Suppressor macrophage (primary cell): Measurements from ENCODE around the gene CDH23.

ENCODE experiments used
- DNase-seq, 4 experiments: peaks; one replicate each; pipeline ENCODE4 v3.0.0-alpha.2; 2020 to 2022

Gene CDH23

GRCh38 chr10:71727738-71728737 is 331.3 kb downstream of the CDH23 start:
- DNase-seq: peak; percentile 77 to 88 (median 86)

- peak; percentile 73 to 88 (median 85) for DNase-seq
Measured at GRCh38 chr10:71729161-71729636, 332.5 kb downstream of the CDH23 start.

GRCh38 chr10:71731791-71732190 is 335.1 kb downstream of the CDH23 start:
- DNase-seq: no peak

DNA sequence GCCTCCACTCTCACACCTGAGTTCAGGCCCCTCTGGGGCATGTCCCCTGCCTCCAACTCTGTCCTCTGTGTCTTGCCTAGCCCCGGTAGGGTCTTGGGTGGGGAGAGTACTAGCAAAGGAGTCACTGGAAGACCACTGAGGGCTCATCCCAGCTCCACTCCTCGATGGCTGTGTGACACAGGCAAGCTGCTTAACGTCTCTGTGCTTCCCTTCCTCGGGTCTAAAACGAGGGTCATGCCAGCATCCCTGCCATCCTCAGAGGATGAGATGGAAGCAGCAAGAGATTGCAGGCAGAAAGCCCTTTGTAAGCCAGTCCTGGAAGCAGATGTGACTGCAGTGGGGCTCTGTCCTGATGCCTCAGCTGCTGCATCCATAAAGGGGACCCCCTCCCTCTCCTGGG is 338.1 kb downstream of the CDH23 start:
- no peak for DNase-seq

DNA sequence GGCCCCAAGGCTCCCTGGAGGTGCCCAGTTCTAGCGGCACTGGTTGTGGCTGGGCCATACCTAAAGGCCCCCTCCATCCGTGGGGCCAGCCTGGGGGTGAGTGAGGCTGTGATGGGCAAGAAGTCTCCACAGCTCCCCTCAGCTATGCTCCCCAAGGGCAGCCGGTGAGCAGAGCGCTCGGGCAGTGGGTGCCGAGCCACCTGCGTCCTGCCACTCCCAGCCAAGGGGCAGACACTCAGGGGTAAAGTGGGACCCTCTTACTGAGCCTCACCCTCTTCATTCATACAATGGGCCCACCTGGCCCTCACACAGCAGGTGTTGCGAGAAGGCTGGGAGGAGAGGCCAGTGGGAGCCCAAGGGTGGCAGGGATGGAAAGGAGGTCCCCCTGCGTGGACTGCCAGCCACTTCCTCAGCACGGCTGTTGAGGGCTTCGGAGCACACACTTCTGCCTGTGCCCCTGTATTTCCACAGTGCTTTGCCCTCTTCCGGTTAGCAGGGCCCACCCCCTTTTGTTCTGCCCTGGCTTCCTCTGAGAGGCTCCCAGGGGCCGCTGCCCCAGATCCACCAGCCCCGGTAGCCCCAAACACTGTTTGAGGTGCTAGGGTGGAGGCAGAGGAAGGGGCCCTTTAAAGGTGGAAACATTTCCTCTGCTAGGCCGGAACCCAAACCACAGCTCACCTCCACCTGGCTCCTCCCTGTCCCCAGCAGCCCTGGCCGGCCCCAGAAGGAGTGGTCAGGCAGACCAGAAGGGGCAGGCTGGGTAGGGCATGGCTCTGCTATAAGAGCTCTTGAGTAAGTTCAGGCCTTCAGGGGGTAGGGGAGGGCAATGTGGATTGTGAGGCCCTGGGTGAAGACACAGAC is 339.2 kb downstream of the CDH23 start:
- DNase-seq: peak in 3 of 4 experiments; percentile 46 to 57 (median 54)

DNA sequence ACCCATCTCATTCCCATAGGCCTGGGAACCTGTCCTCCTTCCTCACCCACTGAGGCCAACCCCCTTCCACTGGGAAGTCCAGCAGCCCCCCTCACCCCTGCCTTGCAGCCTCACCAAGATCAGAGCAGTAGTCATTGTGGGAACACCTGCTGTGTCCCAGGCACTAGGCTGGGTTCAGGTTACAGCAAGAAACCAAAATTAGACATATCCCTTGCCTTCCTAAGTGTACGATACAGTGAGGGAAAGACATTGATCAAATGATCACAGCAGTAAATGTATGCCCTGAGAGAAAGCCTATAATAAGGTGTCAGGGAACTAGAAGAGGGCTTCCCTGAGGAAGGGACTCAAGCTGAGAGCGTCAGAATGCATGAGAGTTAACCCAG is 339.8 kb downstream of the CDH23 start:
- DNase-seq: no peak

DNA sequence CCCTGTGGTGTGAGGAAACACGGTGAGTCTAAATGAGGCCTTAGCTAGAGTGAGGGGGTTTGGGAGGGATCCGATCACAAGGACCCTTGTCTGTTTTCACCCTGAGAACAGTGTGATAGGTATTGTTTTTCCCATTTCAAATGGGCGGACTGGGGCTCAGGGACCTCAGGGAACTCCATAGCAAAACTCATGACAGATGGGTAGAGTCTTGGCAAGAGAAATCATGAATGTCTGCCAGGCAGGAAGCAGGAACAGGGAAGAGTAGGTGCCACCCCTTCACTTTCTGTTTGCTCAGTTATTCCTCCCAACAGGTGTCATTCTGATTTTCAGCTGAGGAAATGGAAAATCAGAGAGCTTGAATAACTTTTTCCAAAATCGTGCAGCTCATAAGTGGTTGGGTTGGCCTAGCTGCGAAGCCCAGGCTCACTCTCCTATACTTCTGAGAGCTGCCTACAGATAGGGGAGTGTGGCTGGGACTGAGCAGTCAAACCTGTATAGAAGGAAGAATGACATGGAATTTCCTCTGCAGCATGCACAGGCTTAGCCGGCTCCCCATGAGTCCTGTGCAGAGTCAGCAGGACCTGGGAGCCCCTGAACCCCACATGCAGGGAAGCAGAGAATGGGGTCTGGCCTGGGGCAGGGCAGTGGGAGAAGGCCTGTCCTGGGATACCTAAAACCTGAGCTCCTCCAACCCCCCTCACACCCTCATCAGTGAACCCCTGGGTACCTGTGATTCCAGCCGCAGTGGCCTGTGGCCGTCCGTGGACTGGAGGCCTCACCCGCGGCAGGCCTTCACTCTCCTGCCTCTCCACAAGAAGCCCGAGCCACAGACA is 340.5 kb downstream of the CDH23 start:
- DNase-seq: no peak

- peak; percentile 39 to 79 (median 70) for DNase-seq
Measured at GRCh38 chr10:71737834-71738197, 341.1 kb downstream of the CDH23 start.

DNA sequence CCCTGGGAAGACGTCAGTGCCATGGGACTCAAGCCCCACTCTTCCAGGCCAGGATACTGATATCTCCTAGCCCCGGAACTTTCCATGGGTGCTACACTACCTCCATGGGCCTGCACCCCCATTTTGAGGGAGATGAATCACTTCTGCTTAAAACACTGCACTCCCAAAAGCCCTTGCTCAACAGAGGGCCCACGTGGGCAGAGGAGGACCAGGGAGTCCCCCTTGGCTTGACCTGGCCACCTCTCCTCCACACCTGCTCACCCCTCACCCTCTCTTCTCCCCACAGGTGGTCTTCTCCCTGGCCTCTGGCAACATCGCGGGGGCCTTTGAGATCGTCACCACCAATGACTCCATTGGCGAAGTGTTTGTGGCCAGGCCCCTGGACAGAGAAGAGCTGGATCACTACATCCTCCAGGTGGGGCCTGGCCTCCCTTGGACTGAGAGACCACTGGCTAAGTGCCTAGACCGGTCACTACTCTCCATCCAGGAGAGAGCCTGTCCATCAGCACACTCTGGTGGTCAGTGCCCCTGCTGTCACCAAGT is 342.7 kb downstream of the CDH23 start:
- peak in 3 of 4 experiments; percentile 37 to 62 (median 43) for DNase-seq

DNA sequence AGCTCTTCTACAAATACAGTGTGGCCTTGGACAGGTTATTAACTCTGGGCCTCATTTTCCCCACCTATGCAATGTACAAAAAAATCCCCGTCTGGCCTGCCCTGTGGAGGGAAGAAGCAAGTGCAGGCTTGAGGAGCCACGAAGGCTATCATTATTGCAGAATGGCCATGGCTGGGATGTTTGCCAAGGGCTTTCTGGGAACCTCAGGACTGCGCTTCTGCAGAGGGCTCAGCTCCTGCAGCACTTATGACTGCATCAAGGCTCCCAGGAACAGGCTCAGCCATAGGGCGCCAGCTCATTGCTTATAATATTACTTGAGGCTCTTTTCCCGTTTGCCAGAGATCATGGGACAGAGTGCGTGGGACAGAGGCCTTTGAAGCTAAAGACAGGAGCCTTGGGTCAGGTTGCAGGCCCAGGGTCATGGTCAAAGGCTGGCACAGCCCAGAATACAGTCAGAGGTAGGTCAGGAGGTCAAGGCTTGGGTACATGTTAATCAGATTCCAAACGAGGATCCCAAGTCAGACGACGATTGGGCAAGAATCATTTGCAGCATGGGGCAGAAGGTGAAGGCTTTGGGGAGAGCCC is 343.4 kb downstream of the CDH23 start:
- DNase-seq: peak; percentile 84 to 89 (median 88)

DNA sequence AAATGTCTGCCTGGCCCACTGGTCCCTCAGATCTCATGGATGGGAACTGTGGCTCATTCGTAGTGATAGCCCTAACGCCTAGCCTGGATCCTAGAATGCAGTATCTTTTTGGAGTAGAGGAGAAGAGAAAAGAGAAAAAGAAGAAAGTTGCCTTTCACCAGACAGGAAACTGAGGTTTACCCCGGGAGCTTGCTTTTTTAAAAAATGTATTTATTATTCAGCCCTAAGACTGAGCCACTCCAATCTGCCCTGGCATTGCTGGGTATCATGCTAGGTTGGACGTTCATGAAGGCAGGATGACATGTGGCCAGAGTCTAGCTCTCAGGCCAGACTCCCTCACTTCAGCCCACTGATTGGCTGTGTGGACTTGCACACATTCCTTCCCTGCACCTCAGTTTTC is 344.3 kb downstream of the CDH23 start:
- no peak for DNase-seq

GRCh38 chr10:71741671-71742070 is 345.0 kb downstream of the CDH23 start:
- DNase-seq: no peak

DNA sequence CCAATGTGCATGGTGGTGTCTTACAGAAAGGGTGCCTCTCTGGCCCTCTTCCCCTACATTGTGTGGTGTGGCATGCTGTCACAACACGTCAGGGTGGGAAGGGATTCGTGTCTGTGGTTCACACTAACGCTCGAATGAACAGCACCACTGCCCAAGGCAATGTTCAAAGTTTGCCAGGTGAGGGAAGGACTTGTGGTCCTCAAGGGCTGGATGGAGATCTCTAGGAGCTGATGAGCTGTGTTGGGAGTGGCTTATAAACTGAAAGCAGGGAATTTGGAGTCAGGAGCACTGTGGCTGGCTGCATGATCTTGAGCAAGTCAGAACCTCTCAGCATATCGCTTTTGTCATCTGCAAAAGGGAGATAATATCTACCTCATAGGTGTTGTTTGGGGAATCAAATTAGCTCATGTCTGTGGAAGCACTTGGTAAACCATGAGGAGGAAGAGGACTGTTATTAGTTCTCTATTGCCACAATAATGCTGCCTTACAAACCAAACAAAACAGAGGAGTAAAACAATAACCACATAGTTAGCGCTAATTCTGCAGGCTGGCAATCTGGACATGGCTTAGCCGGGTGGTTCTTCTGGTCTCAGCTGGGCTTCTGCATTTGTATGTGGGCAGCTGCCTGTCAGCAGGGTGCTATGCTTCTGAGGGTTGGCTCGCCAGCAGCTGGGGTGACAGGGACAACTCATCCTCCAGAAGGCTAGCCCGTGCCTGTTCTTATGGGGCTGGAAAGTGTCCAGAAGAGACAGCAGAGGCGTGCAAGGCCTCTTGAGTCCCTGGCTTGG is 345.8 kb downstream of the CDH23 start:
- no peak for DNase-seq

DNA sequence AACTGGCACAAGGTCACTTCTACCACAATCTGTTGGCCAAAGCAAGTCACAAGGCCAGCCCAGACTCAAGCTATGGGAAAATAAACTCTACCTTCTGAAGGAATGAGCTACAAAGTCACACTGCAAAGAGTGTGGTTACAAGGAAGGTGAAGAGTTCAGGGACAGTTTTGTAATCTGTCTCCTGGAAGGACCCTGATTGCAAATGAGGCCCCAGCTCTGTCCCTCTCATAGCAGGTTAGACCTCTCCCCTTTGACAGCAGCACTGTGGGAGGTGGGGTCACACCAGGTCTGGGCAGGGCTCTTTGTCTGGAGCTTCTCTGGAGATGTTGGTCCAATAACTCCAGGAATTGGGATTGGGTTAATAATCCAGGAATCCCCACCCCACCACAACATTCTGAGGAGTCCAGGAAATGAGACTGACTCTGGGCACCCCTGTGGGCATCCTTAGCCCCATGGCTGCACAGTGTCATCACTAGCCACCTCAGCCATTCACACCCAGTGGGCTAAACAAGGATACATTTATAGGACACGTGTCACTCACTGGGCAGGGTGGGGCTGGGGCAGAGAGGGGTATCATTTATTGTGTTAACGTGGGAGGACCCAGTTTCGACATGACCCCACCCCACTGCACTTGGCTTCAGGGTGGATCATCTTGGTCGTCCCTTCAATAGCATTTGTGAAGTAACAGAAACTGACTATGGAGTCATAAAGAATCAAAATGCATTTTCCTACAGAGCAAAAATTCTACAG is 346.5 kb downstream of the CDH23 start:
- no peak for DNase-seq

DNA sequence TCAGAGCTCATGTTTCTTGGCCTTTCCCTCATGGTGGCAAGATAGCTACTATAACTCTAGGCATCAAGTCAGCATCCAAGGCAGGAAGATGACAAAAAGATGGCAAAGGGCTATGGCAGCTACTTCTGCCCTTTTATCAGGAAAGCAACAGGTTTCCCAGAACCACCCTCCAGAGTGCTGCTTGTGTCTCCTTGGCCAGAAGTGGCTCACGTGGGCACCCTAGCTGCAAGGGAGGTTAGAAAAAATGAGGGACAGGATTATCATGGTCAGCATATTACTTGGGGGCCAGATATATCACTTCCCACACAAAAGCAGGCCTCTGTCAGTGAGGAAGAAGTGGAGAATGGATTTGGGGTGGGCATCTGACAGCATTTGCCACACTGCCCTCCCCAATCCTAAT is 347.1 kb downstream of the CDH23 start:
- no peak for DNase-seq

- no peak for DNase-seq
Measured at GRCh38 chr10:71744897-71745663, 348.4 kb downstream of the CDH23 start.

DNA sequence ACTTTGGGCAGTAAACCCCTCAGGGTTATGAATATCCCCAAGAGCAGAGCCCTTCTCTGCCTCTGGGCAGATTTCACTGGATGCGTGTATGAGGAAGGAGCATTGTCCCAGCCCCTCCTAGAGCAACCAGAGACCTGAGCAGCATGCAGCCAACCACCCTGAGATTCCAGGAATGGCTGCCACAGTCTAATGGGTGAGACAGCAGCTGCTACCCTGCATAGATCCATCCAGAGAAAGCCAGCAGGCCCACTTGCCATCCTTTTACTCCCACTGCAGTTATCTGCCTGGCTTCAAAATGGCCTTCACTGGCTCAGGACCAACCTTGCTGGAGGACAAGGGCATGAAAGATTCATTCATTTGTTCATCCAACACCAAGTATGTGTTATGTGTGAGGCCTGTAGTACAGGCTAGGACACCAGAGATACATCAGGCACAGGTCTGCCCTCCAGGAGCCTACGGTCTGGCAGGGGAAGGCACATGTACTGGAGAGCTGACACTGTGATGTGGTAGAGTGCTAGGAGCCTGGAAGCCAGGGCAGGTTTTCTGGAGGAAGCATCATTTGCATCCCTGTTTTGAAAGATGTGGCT is 349.0 kb downstream of the CDH23 start:
- no peak for DNase-seq

DNA sequence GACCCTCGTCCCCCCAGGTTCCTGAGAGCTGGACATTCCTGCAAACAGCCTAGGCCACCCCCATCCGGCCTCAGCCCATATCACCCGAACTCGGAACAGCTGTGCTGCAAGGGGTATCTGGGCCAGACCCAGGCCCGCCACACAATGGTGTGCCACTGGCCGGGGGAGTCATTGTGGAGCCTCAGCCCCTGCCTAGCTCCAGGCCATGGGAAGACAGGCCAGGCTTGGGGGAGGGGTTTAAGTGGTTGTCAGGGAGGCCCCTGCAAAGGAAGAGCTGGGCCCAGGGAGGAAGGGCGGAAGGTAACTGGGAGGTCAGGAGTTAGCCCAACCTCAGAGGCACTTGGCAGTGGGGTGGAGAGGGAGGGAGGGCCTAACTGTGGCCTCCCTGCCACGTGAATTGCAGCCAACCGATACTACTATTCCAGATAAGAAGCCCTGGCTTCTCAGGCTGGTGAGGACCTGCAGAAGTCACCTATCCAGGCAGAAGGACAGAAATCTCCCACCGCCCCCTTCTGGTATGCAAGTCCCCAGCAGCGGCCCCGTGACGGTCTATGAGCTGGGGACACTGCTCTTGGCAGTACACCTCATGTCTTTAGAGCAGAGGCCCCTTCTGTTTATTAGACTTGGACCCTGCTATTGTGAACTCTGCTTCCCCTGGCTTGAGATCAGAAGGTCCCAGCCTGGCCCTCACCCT is 349.8 kb downstream of the CDH23 start:
- peak in 2 of 4 experiments; percentile 29 to 38 for DNase-seq
